Measurements from ENCODE around the gene LLGL1. TPM values are rescaled to one million over a fixed set of nuclear protein-coding genes. Genes with fewer than 3 reads are reported as not detected.

The LLGL1 gene
- total and polyA plus RNA-seq, 2 donors (not counting 1 experiment from before 2014, with no cell fraction given), result 14.9 to 15.2 TPM

DNA sequence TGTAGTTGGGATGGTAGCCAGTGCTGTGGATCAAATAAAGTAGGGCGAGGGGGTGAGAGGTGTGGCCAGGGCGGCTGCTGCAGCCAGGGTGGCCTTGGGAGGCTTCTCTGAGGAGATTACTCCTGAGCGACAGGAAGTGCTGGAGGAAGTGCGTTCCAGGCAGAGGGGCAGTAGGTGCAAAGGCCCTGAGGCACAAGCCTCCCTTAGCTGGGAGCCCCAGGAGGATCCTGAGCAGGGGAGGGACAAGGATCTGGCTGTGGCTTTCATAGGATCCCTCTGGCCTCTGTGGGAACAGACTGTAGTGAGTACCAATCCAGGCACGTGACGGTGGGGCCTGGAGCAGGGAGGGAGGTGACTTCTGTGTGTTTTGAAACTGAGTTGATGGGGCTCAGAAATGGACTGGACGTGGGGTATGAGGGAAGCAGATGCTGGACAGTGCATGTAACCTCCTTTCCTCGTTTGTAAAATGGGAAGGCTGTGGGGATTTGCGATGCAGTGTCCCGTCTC, 2.8 kb downstream of the LLGL1 start:
- no peaks in the 10 kb centered on the region for H3K9me3 Mint-ChIP-seq (ENCODE audit: insufficient read depth)

DNA sequence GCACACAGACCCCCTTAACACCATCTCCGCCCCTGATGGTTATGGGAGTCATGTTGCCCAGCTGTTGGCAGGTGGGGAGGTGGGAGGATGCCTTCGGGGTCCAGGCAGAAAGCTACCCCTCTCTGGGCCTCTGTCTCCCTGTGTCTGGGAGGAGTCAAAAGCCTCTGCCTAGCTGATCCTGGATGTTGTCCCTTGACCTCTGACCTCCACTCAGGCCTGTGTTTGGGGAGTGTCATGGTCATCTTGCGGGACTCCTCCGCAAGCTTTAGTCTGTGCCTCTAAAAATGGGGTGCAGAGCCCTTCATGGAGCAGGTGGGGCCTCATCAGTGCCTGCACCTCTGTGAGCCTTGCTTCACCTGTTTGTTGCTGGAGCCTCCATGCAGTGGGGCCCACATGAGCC, 3.8 kb downstream of the LLGL1 start:
- no peak overlapping the region for H3K27ac Mint-ChIP-seq
- Histone ChIP-seq H3K79me2 (ENCODE audit: control insufficient read depth, insufficient read depth, low read length) (peaks cover 13% of the 10 kb centered on the region), H3K4me3 (ENCODE audit: control extremely low read depth in 1 of 5, extremely low read depth in 1 of 5, insufficient read depth in 1 of 5, low read depth in 2 of 5, low read length in 4 of 5) (no peak overlapping the region), H3K27ac (ENCODE audit: low read length in 2 of 2) (no peak overlapping the region), H3K27me3 (replicated peaks in 1 of 4; ENCODE audit: control extremely low read depth in 1 of 4, control insufficient read depth in 3 of 4, insufficient read depth in 4 of 4, low read length in 3 of 4) (no peaks in the 10 kb centered on the region), H3K36me3 (replicated peaks in 1 of 2; ENCODE audit: control extremely low read depth in 1 of 2, control insufficient read depth in 1 of 2, extremely low read depth in 1 of 2, insufficient read depth in 2 of 2, low read length in 1 of 2) (peaks cover 0 to 3% of the 10 kb centered on the region in 2 experiments), H3K9me3 (ENCODE audit: control extremely low read depth in 1 of 3, control insufficient read depth in 2 of 3, insufficient read depth in 1 of 3, low read length in 2 of 3) (no peaks in the 10 kb centered on the region), H3K9ac (ENCODE audit: low read length) (no peak overlapping the region), H2AFZ (ENCODE audit: insufficient read depth, low read depth, low read length, poor library complexity, severe bottlenecking) (no peak overlapping the region), H3K4me2 (replicated peaks; ENCODE audit: low read depth, low read length, poor library complexity, severe bottlenecking) (no peak overlapping the region), H4K20me1 (ENCODE audit: control insufficient read depth, insufficient read depth, low read length, poor library complexity, severe bottlenecking) (no peaks in the 10 kb centered on the region), H3K4me1 (ENCODE audit: control insufficient read depth in 2 of 2, insufficient read depth in 2 of 2, low read length in 2 of 2) (peaks cover 10 to 16% of the 10 kb centered on the region in 2 donors)
- WGBS (ENCODE audit: insufficient coverage), result 89% methylated on average over 3 of the region's 4 CpGs
- no peaks in the 10 kb centered on the region for H3K27me3 Mint-ChIP-seq
- H3K4me1 Mint-ChIP-seq, result peaks cover 10% of the 10 kb centered on the region
- TF ChIP-seq, protein P1, sequence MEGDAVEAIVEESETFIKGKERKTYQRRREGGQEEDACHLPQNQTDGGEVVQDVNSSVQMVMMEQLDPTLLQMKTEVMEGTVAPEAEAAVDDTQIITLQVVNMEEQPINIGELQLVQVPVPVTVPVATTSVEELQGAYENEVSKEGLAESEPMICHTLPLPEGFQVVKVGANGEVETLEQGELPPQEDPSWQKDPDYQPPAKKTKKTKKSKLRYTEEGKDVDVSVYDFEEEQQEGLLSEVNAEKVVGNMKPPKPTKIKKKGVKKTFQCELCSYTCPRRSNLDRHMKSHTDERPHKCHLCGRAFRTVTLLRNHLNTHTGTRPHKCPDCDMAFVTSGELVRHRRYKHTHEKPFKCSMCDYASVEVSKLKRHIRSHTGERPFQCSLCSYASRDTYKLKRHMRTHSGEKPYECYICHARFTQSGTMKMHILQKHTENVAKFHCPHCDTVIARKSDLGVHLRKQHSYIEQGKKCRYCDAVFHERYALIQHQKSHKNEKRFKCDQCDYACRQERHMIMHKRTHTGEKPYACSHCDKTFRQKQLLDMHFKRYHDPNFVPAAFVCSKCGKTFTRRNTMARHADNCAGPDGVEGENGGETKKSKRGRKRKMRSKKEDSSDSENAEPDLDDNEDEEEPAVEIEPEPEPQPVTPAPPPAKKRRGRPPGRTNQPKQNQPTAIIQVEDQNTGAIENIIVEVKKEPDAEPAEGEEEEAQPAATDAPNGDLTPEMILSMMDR (IDR thresholded peaks at IDR 0.05), result no peak
- no peak for TF ChIP-seq EZH2 (IDR thresholded peaks at IDR 0.05; ENCODE audit: borderline replicate concordance, insufficient read depth, low read depth, low read length, poor library complexity, severe bottlenecking)
- intact Hi-C loops (cut with micrococcal nuclease), result no loop called here
- ChIA-PET CTCF (interaction anchor here (1.0 kb wide), 1 partner anchor 13 kb away, joined by 3 read pairs; no protein-coding TSS in a partner anchor), POLR2A (no interaction called here)
- no peak overlapping the region for H3K4me3 Mint-ChIP-seq
- no peak for ATAC-seq (ENCODE audit: low read depth)
- H3K9me3 Mint-ChIP-seq (ENCODE audit: insufficient read depth), result no peaks in the 10 kb centered on the region
- DNase-seq, result no peak

More for the DNA sequence above, 2.8 kb downstream of the LLGL1 start:
- H3K27me3 Mint-ChIP-seq, result no peaks in the 10 kb centered on the region
- no peak overlapping the region for H2AFZ ChIP-seq (ENCODE audit: insufficient read depth, low read depth, low read length, poor library complexity, severe bottlenecking)
- H3K79me2 ChIP-seq (ENCODE audit: control insufficient read depth, insufficient read depth, low read length), result peaks cover 13% of the 10 kb centered on the region
- 98% methylated on average over 10 of the region's 10 CpGs for WGBS (ENCODE audit: insufficient coverage)
- DNase-seq (no peak), ATAC-seq (ENCODE audit: low read depth) (no peak)
- TF ChIP-seq, protein P1 (IDR thresholded peaks at IDR 0.05), result no peak
- no peak for TF ChIP-seq EZH2 (IDR thresholded peaks at IDR 0.05; ENCODE audit: borderline replicate concordance, insufficient read depth, low read depth, low read length, poor library complexity, severe bottlenecking)
- no peaks in the 10 kb centered on the region for H3K36me3 ChIP-seq (replicated peaks in 1 of 2; ENCODE audit: control extremely low read depth in 1 of 2, control insufficient read depth in 1 of 2, extremely low read depth in 1 of 2, insufficient read depth in 2 of 2, low read length in 1 of 2)
- no peaks in the 10 kb centered on the region for H3K9me3 ChIP-seq (ENCODE audit: control extremely low read depth in 1 of 3, control insufficient read depth in 2 of 3, insufficient read depth in 1 of 3, low read length in 2 of 3)
- H3K27ac ChIP-seq (ENCODE audit: low read length in 2 of 2), result no peak overlapping the region
- peaks cover 10 to 16% of the 10 kb centered on the region in 2 donors for H3K4me1 ChIP-seq (ENCODE audit: control insufficient read depth in 2 of 2, insufficient read depth in 2 of 2, low read length in 2 of 2)
- H3K27ac Mint-ChIP-seq, result no peak overlapping the region
- POLR2A ChIA-PET, result no interaction called here
- no peak overlapping the region for H3K4me3 Mint-ChIP-seq
- H3K4me3 ChIP-seq (ENCODE audit: control extremely low read depth in 1 of 5, extremely low read depth in 1 of 5, insufficient read depth in 1 of 5, low read depth in 2 of 5, low read length in 4 of 5), result no peak overlapping the region
- CTCF ChIA-PET, result interaction anchor here (1.0 kb wide), 1 partner anchor 12 kb away, joined by 3 read pairs; no protein-coding TSS in a partner anchor
- H3K4me1 Mint-ChIP-seq, result peaks cover 10% of the 10 kb centered on the region
- no peaks in the 10 kb centered on the region for H4K20me1 ChIP-seq (ENCODE audit: control insufficient read depth, insufficient read depth, low read length, poor library complexity, severe bottlenecking)
- no peak overlapping the region for H3K4me2 ChIP-seq (replicated peaks; ENCODE audit: low read depth, low read length, poor library complexity, severe bottlenecking)
- H3K27me3 ChIP-seq (replicated peaks in 1 of 4; ENCODE audit: control extremely low read depth in 1 of 4, control insufficient read depth in 3 of 4, insufficient read depth in 4 of 4, low read length in 3 of 4), result no peaks in the 10 kb centered on the region
- H3K9ac ChIP-seq (ENCODE audit: low read length), result no peak overlapping the region
- intact Hi-C loops (cut with micrococcal nuclease), result no loop called here

Measured in B cell (primary cell).